SK-N-MC (cell line): ENCODE results near the gene PSMA2.

Experiments
- DNase-seq: peaks from one replicate; pipeline ENCODE4 v3.0.0-alpha.2; 2011; ENCODE audit warnings: low read depth, low spot score
- H3K27ac ChIP-seq: fragments of 200-600 bp; sonication (generic); 2 replicates; pipeline ENCODE4 v1.5.1; 2016; ENCODE audit warnings: mixed run types
- H3K36me3 ChIP-seq: fragments of 200-600 bp; sonication (generic); 2 replicates; pipeline ENCODE4 v1.6.1; 2017; ENCODE audit warnings: antibody characterized with exemption, low read length, mixed read lengths; ENCODE audit not compliant: insufficient read depth
- H3K4me3 ChIP-seq: fragments of 200-600 bp; sonication (generic); 2 replicates; pipeline ENCODE4 v1.5.1; 2016
- H3K9ac ChIP-seq: fragments of 200-600 bp; sonication (generic); 2 replicates; pipeline ENCODE4 v1.8.0; 2017; ENCODE audit warnings: mixed run types, mixed read lengths; ENCODE audit not compliant: insufficient read length
- H3K9me3 ChIP-seq: fragments of 200-600 bp; sonication (generic); 2 replicates; pipeline ENCODE4 v1.6.1; 2017; ENCODE audit warnings: low read depth, mild to moderate bottlenecking, antibody characterized with exemption, low read length, moderate library complexity, mixed read lengths
- EZH2 ChIP-seq: fragments of 200-600 bp; sonication (generic); IDR thresholded peaks from one replicate; pipeline ENCODE4 v1.6.1; 2017; ENCODE audit warnings: antibody characterized with exemption
- FOXP2 ChIP-seq: optimal IDR thresholded peaks from 2 replicates; pipeline ENCODE3; 2011; ENCODE audit warnings: mild to moderate bottlenecking, moderate library complexity; ENCODE audit not compliant: insufficient read depth; ENCODE audit errors: extremely low read length, control extremely low read depth
- POLR2AphosphoS5 ChIP-seq: IDR thresholded peaks from 2 replicates; pipeline ENCODE4 v1.6.1; 2012; ENCODE audit warnings: mild to moderate bottlenecking, low read depth, low read length, borderline replicate concordance

The PSMA2 gene

DNA sequence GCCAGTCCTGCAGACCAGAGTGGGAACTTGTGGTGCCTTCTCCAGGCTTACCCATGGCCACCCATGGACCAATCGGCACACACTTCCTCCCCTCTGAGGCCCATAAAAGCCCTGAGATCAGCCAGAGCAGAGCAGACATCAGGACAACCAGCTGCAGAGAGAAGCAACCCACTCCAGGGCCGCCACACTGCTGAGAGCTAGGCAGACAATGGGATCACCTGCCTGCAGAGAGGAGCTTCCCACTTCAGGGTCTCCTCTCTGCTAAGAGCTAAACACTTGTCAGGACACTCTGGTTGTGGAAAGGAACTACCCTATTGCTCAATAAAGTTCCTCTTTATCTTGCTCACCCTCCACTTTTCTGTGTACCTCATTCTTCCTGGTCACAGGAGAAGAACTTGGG lies 54.1 kb downstream of the PSMA2 start:
- Histone ChIP-seq H3K9me3 (no peaks in the 10 kb centered on the region), H3K36me3 (no peaks in the 10 kb centered on the region), H3K9ac (no peak overlapping the region), H3K4me3 (no peak overlapping the region), H3K27ac (no peak overlapping the region)
- no peak for TF ChIP-seq FOXP2
- DNase-seq: no peak

DNA sequence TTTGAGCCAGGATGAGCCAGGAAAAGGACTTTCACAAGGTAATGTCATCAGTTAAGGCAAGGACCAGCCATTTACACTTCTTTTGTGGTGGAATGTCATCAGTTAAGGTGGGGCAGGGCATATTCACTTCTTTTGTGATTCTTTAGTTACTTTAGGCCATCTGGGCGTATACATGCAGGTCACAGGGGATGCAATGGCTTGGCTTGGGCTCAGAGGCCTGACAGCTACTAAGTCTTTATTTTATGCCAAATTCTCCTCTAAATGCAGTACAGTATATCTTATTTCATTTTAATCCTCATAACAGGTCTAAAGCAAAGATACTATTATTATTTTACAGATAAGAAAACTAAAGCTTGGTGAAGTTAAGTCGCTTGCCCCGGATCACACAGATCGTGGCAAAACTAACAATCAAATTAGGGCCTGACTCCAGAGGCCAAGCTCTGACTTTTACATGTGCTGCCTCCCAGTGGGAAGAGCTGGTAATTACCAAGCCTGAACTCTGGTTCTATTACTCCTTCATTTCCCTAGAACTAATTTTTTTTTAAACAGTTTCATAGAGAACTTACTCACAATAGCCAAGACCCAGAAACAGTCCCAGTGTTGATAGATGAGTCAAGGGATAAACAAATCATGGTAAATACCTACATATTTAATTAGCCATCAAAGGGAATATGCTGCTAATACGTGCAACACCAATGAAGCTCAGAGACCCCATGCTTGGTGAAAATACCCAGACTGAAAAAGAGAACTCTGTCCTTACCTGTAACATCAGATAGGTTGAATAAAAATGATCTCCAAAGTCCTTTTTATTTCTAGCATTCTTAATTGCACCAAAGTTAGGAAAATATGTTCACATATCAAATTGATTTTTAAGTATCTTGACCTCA lies 55.5 kb downstream of the PSMA2 start:
- no peak overlapping the region for H3K9ac ChIP-seq
- TF ChIP-seq EZH2: no peak
- no peak for TF ChIP-seq POLR2AphosphoS5
- no peak for TF ChIP-seq FOXP2
- no peak for DNase-seq

DNA sequence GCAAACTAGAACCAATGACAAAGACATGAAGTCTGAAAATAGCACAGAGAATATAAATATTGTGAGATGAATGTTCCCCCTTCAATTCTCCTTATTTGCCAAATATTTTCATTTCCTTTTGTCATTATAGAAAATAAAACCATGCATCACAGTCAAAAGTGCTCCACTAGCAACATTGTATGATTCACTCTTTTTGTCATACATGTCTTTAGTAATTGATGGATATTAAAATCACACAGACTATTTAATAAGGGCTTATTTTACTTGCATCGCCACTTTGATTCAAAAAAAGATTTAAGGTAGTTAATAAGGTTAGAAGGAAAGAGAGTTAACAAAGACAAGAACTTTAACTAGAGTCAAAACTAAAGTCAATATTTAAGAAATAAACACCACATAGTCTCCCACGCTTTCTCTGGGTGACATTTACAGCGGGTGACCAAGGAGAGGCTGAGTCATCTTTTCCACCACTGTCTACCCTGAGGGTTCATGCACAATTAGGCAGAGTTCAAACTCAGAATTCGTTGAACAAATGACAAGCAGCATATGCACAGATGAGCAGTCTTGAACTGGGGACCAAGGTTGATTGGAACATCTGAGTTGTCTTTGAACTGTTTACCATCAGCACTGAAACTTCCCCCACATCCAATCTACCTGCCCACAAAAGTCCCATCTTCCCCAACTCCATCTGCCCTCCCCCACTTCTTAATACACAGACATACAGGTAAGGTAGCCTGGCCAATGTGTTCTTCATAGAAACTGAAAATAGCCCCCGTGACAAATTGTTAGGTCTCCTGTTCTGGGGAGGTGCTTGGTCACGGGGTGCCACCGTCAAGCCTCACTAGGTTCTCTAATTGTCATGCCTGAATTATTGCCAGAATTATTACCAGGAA lies 62.6 kb downstream of the PSMA2 start:
- TF ChIP-seq FOXP2 (no peak), POLR2AphosphoS5 (no peak), EZH2 (no peak)
- H3K36me3 ChIP-seq: no peaks in the 10 kb centered on the region
- no peak overlapping the region for H3K9ac ChIP-seq
- no peak overlapping the region for H3K27ac ChIP-seq
- DNase-seq: no peak
- H3K4me3 ChIP-seq: no peak overlapping the region
- no peaks in the 10 kb centered on the region for H3K9me3 ChIP-seq

More for the DNA sequence above, 55.5 kb downstream of the PSMA2 start:
- Histone ChIP-seq H3K9me3 (no peaks in the 10 kb centered on the region), H3K4me3 (no peak overlapping the region), H3K36me3 (no peaks in the 10 kb centered on the region), H3K27ac (no peak overlapping the region)

DNA sequence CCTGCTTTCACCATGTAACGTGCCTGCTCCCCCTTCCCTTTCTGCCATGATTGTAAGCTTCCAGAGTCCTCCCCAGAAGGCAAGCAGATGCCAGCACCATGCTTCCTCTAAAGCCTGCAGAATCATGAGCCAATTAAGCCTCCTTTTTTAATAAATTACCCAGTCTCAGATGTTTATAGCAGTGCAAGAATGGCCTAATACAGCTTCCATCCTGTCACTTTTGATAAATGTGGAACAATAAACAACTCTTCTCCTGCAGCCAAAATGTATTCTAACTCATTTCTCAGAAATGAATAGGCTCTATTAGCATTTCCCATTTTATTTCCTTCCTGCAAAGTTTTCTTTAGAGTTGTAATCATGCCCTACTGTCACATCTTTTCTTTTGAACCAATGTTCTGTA lies 63.5 kb downstream of the PSMA2 start:
- no peak overlapping the region for H3K9ac ChIP-seq
- no peak overlapping the region for H3K4me3 ChIP-seq
- no peak for DNase-seq
- TF ChIP-seq POLR2AphosphoS5: no peak
- no peak for TF ChIP-seq EZH2
- no peak for TF ChIP-seq FOXP2
- H3K27ac ChIP-seq: no peak overlapping the region
- H3K36me3 ChIP-seq: no peaks in the 10 kb centered on the region
- no peaks in the 10 kb centered on the region for H3K9me3 ChIP-seq
